Panc1 (cell line): ENCODE measurements around the gene LRATD1. TPM values are rescaled to one million over a fixed set of nuclear protein-coding genes. Genes with fewer than 3 reads are reported as not detected.

Experiments
- ATAC-seq: fragments of 200-7000 bp; cut with Tn5 transposase; 2 replicates; pipeline ENCODE4 v1.9.1; 2020; ENCODE audit warnings: mild to moderate bottlenecking, moderate library complexity
- BruUV-seq: library from RNA; stranded (reverse); fragments of 400-500 nt; replicated peaks from 2 replicates; lab custom pipeline; 2021; lab: Mats Ljungman, UMichigan
- CTCF ChIA-PET: fragments of 300-600 bp; sonication (Branson Sonifier 250); formaldehyde crosslinking; loops from one replicate; lab custom pipeline; 2022; ENCODE audit warnings: antibody characterized with exemption; lab: Charles Lee
- POLR2A ChIA-PET: fragments of 300-600 bp; sonication (Branson Sonifier 250); formaldehyde crosslinking; loops from one replicate; lab custom pipeline; 2022; ENCODE audit warnings: antibody characterized with exemption; lab: Charles Lee
- DNase-seq: peaks from one replicate; pipeline ENCODE4 v3.0.0-alpha.2; 2010; ENCODE audit warnings: low read depth, low spot score
- H3K27ac ChIP-seq: 2 replicates; pipeline ENCODE4 v1.5.1; 2011; ENCODE audit warnings: mild to moderate bottlenecking, low read length, inconsistent platforms
- H3K27me3 ChIP-seq: fragments of 200-500 bp; sonication (Bioruptor generic); 2 replicates; pipeline ENCODE4 v1.6.0; 2014; ENCODE audit warnings: low read length, inconsistent platforms; ENCODE audit not compliant: control insufficient read depth, insufficient read depth
- H3K36me3 ChIP-seq: fragments of 200-500 bp; sonication (Bioruptor generic); 2 replicates; pipeline ENCODE4 v1.5.1; 2014; ENCODE audit warnings: inconsistent platforms, mild to moderate bottlenecking, low read length, moderate library complexity; ENCODE audit not compliant: control insufficient read depth, insufficient read depth
- H3K4me1 ChIP-seq: 2 replicates; pipeline ENCODE4 v1.5.1; 2011; ENCODE audit warnings: inconsistent platforms, mild to moderate bottlenecking, low read length, moderate library complexity; ENCODE audit not compliant: control insufficient read depth, insufficient read depth
- H3K4me3 ChIP-seq, 2 experiments: 2 replicates each; pipeline ENCODE4 v1.5.1; 2011 to 2012; ENCODE audit warnings: low read depth in 2 of 2, low read length in 2 of 2, mild to moderate bottlenecking in 2 of 2, inconsistent platforms in 1 of 2, moderate library complexity in 1 of 2
- H3K9me3 ChIP-seq: fragments of 200-500 bp; sonication (Bioruptor generic); 2 replicates; pipeline ENCODE4 v1.5.1; 2014; ENCODE audit warnings: low read depth, mild to moderate bottlenecking, inconsistent platforms, low read length, moderate library complexity; ENCODE audit not compliant: control insufficient read depth, insufficient read depth
- POLR2AphosphoS5 ChIP-seq: IDR thresholded peaks from 2 replicates; pipeline ENCODE4 v1.6.1; 2012; ENCODE audit warnings: mild to moderate bottlenecking, low read depth, low read length, moderate library complexity
- REST ChIP-seq, 2 experiments: IDR thresholded peaks; 2 replicates each; pipeline ENCODE4 v1.6.1; 2011 to 2012; ENCODE audit warnings: low read depth in 2 of 2, control low read depth in 1 of 2, low read length in 1 of 2, mild to moderate bottlenecking in 1 of 2, moderate library complexity in 1 of 2; ENCODE audit not compliant: insufficient read depth in 1 of 2
- SIN3A ChIP-seq: IDR thresholded peaks from 2 replicates; pipeline ENCODE4 v1.6.1; 2012; ENCODE audit warnings: low read depth, mild to moderate bottlenecking, low read length, moderate library complexity, borderline replicate concordance; ENCODE audit not compliant: insufficient read depth
- TCF7L2 ChIP-seq: IDR thresholded peaks from 2 replicates; pipeline ENCODE4 v1.6.1; 2011; ENCODE audit warnings: mild to moderate bottlenecking, low read depth, low read length, inconsistent platforms
- in situ Hi-C: cut with HindIII; loops from 2 replicates; pipeline ENCODE4 v1.10.0; 2016; ENCODE audit warnings: low sequenced_read_pairs, low pct_unique_long_range_greater_than_20kb
- intact Hi-C: fragments of 100-400 bp; cut with micrococcal nuclease; formaldehyde crosslinking; loops from one replicate; pipeline ENCODE4 v1.10.0; 2022; ENCODE audit not compliant: unreplicated experiment
- total RNA-seq: library from RNA; stranded (reverse); gene quantifications from one replicate; pipeline ENCODE4 v1.2.1, GENCODE V29; 2021; ENCODE audit not compliant: unreplicated experiment
- TF ChIP-seq, protein P1 (sequence below): fragments of 450-650 bp; IDR thresholded peaks from 2 replicates; pipeline ENCODE4 v1.5.1; 2017; ENCODE audit warnings: mild to moderate bottlenecking

Gene LRATD1
- total RNA-seq, 1 experiment from 2014 or later = 0.05 TPM

DNA sequence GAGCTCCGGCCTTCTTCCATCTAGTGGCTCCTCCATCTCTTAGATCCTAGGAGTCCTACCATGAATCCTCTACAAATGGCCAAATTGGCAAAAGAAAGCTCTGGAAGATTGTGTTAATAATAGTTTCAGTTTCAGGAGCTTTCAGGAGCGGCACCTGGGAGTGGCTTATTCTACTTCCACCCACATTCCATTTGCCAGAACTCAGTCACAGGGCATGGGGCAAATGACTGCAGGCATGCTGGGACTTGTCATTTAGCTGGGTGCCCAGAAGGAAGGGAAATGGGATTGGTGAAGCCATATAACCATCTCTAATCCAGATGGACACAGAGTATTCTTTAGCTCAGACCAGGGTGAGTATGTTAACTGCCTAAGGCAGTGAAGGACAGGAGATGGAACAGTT lies 3.6 kb upstream of the LRATD1 start:
- Histone ChIP-seq H3K36me3 (no peaks in the 10 kb centered on the region), H3K9me3 (no peaks in the 10 kb centered on the region), H3K27ac (no peak overlapping the region), H3K27me3 (no peaks in the 10 kb centered on the region), H3K4me1 (no peaks in the 10 kb centered on the region), H3K4me3 (no peak overlapping the region)
- BruUV-seq = no TSS peak
- no peak for TF ChIP-seq REST (IDR thresholded peaks at IDR 0.05; ENCODE audit: insufficient read depth in 1 of 2, low read depth in 2 of 2, low read length in 1 of 2)
- no peak for TF ChIP-seq POLR2AphosphoS5
- TF ChIP-seq, protein P1, sequence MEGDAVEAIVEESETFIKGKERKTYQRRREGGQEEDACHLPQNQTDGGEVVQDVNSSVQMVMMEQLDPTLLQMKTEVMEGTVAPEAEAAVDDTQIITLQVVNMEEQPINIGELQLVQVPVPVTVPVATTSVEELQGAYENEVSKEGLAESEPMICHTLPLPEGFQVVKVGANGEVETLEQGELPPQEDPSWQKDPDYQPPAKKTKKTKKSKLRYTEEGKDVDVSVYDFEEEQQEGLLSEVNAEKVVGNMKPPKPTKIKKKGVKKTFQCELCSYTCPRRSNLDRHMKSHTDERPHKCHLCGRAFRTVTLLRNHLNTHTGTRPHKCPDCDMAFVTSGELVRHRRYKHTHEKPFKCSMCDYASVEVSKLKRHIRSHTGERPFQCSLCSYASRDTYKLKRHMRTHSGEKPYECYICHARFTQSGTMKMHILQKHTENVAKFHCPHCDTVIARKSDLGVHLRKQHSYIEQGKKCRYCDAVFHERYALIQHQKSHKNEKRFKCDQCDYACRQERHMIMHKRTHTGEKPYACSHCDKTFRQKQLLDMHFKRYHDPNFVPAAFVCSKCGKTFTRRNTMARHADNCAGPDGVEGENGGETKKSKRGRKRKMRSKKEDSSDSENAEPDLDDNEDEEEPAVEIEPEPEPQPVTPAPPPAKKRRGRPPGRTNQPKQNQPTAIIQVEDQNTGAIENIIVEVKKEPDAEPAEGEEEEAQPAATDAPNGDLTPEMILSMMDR = no peak
- TF ChIP-seq SIN3A = no peak
- TF ChIP-seq TCF7L2 = no peak
- in situ Hi-C loops = no loop called here
- POLR2A ChIA-PET = interaction anchor here (0.6 kb wide), 1 partner anchor 10 kb away, joined by 3 read pairs; no protein-coding TSS in a partner anchor
- CTCF ChIA-PET = no interaction called here
- intact Hi-C loops = no loop called here
- no peak for ATAC-seq
- DNase-seq = no peak

- H3K27ac ChIP-seq = no peak overlapping the region
- in situ Hi-C loops (no loop called here), intact Hi-C loops (no loop called here)
- CTCF ChIA-PET = no interaction called here
- no peak for ATAC-seq
- H3K36me3 ChIP-seq = no peaks in the 10 kb centered on the region
- TF ChIP-seq SIN3A = no peak
- TF ChIP-seq TCF7L2 = no peak
- no peak for TF ChIP-seq REST (IDR thresholded peaks at IDR 0.05; ENCODE audit: insufficient read depth in 1 of 2, low read depth in 2 of 2, low read length in 1 of 2)
- TF ChIP-seq POLR2AphosphoS5 = no peak
- TF ChIP-seq, protein P1 = no peak
- no peak overlapping the region for H3K4me3 ChIP-seq
- POLR2A ChIA-PET = no interaction called here
- no peaks in the 10 kb centered on the region for H3K4me1 ChIP-seq
- H3K9me3 ChIP-seq = no peaks in the 10 kb centered on the region
- no peaks in the 10 kb centered on the region for H3K27me3 ChIP-seq
- no peak for DNase-seq
- no TSS peak for BruUV-seq
Observed at GRCh38 chr2:14631406-14632040, 994 bp upstream of the LRATD1 start.
